B cell (primary cell): ENCODE data around the gene HBZ. TPM values are rescaled to one million over a fixed set of nuclear protein-coding genes. Genes with fewer than 3 reads are reported as not detected.

Experiments
- ATAC-seq: fragments of 200-7000 bp; cut with Tn5 transposase; one replicate; pipeline ENCODE4 v1.10.0; 2021; ENCODE audit warnings: low read depth, mild to moderate bottlenecking, moderate number of reproducible peaks, moderate library complexity
- CTCF ChIA-PET: fragments of 350-600 bp; sonication (Branson Sonifier 250); formaldehyde crosslinking; loops from one replicate; lab custom pipeline; 2021; ENCODE audit warnings: antibody characterized with exemption, inconsistent platforms; lab: Charles Lee
- POLR2A ChIA-PET: fragments of 350-600 bp; sonication (Branson Sonifier 250); formaldehyde crosslinking; loops from one replicate; lab custom pipeline; 2021; ENCODE audit warnings: antibody characterized with exemption; lab: Charles Lee
- DNase-seq: peaks from one replicate; pipeline ENCODE4 v3.0.0; 2013
- H2AFZ ChIP-seq: 2 replicates; pipeline ENCODE4 v1.6.1; 2012; ENCODE audit warnings: mild to moderate bottlenecking, low read depth, low read length; ENCODE audit not compliant: insufficient read depth, poor library complexity, severe bottlenecking
- H3K27ac ChIP-seq, 2 donors: 1 replicate in 1 of 2; 2 replicates in 1 of 2; pipeline ENCODE4 v1.5.1; 2012 to 2013; ENCODE audit warnings: low read length in 2 of 2, mild to moderate bottlenecking in 2 of 2, moderate library complexity in 1 of 2
- H3K27me3 ChIP-seq, 4 experiments: fragments of 200-600 bp in 1 of 4; sonication (generic) in 1 of 4; replicated peaks in 1 of 4; 1 replicate in 2 of 4; 2 replicates in 2 of 4; pipeline versions ENCODE4 v1.6.1 to v1.7.0; 2013 to 2016; ENCODE audit warnings: low read length in 3 of 4, mild to moderate bottlenecking in 2 of 4, mixed read lengths in 1 of 4, moderate library complexity in 1 of 4; ENCODE audit not compliant: insufficient read depth in 4 of 4, control insufficient read depth in 3 of 4; ENCODE audit errors: control extremely low read depth in 1 of 4
- H3K36me3 ChIP-seq, 2 experiments: replicated peaks in 1 of 2; 1 replicate in 1 of 2; 2 replicates in 1 of 2; pipeline versions ENCODE4 v1.6.1 to v1.7.1; 2013; ENCODE audit warnings: low read length in 1 of 2; ENCODE audit not compliant: insufficient read depth in 2 of 2, control insufficient read depth in 1 of 2; ENCODE audit errors: control extremely low read depth in 1 of 2, extremely low read depth in 1 of 2
- H3K4me1 ChIP-seq, 2 donors: fragments of 200-600 bp in 1 of 2; sonication (generic) in 1 of 2; 1 replicate in 1 of 2; 2 replicates in 1 of 2; pipeline versions ENCODE4 v1.5.1 to v1.6.1; 2013 to 2017; ENCODE audit warnings: low read length in 2 of 2; ENCODE audit not compliant: control insufficient read depth in 2 of 2, insufficient read depth in 2 of 2
- H3K4me2 ChIP-seq: replicated peaks from 2 replicates; pipeline ENCODE3; 2012; ENCODE audit warnings: mild to moderate bottlenecking, low read depth, low read length; ENCODE audit not compliant: poor library complexity, severe bottlenecking
- H3K4me3 ChIP-seq, 5 experiments: fragments of 200-600 bp in 1 of 5; sonication (generic) in 1 of 5; 1 replicate in 3 of 5; 2 replicates in 2 of 5; pipeline versions ENCODE4 v1.5.1 to v1.7.0; 2011 to 2016; ENCODE audit warnings: low read length in 4 of 5, mild to moderate bottlenecking in 4 of 5, low read depth in 2 of 5, control low read depth in 1 of 5, moderate library complexity in 1 of 5; ENCODE audit not compliant: insufficient read depth in 1 of 5; ENCODE audit errors: control extremely low read depth in 1 of 5, extremely low read depth in 1 of 5
- H3K79me2 ChIP-seq: fragments of 200-600 bp; sonication (generic); one replicate; pipeline ENCODE4 v1.6.0; 2016; ENCODE audit warnings: low read length; ENCODE audit not compliant: control insufficient read depth, insufficient read depth
- H3K9ac ChIP-seq: fragments of 200-600 bp; sonication (generic); 2 replicates; pipeline ENCODE4 v1.6.1; 2017; ENCODE audit warnings: mild to moderate bottlenecking, low read length, moderate library complexity
- H3K9me3 ChIP-seq, 3 donors: one replicate each; pipeline versions ENCODE4 v1.6.1 to v1.7.1; 2013; ENCODE audit warnings: low read length in 2 of 3; ENCODE audit not compliant: control insufficient read depth in 2 of 3, insufficient read depth in 1 of 3; ENCODE audit errors: control extremely low read depth in 1 of 3
- H4K20me1 ChIP-seq: 2 replicates; pipeline ENCODE4 v1.6.0; 2012; ENCODE audit warnings: mild to moderate bottlenecking, low read length; ENCODE audit not compliant: insufficient read depth, control insufficient read depth, poor library complexity, severe bottlenecking
- H3K27ac Mint-ChIP-seq: one replicate; pipeline ENCODE4 v1.8.0; 2021; ENCODE audit warnings: mixed read lengths
- H3K27me3 Mint-ChIP-seq: one replicate; pipeline ENCODE4 v1.8.0; 2021; ENCODE audit warnings: mixed read lengths
- H3K4me1 Mint-ChIP-seq: one replicate; pipeline ENCODE4 v1.8.0; 2021; ENCODE audit warnings: mixed read lengths
- H3K4me3 Mint-ChIP-seq: one replicate; pipeline ENCODE4 v1.8.0; 2021; ENCODE audit warnings: mixed read lengths
- H3K9me3 Mint-ChIP-seq: one replicate; pipeline ENCODE4 v1.8.0; 2022; ENCODE audit warnings: mixed read lengths; ENCODE audit not compliant: insufficient read depth
- EZH2 ChIP-seq: IDR thresholded peaks from 2 replicates; pipeline ENCODE4 v1.6.1; 2012; ENCODE audit warnings: borderline replicate concordance, low read depth, mild to moderate bottlenecking, moderate library complexity, low read length; ENCODE audit not compliant: insufficient read depth, poor library complexity, severe bottlenecking
- WGBS: methylation state at CpG from one replicate; pipeline ENCODE4 v1.1.5; 2013; ENCODE audit warnings: missing lambda C conversion rate; ENCODE audit not compliant: insufficient coverage; 5-methylcytosine and 5-hydroxymethylcytosine counted together
- intact Hi-C: fragments of 100-400 bp; cut with micrococcal nuclease; formaldehyde crosslinking; loops from one replicate; pipeline ENCODE4 v1.10.0; 2022
- polyA plus RNA-seq: library from polyadenylated mRNA; depleted of rRNA; stranded (reverse); fragments of >200 nt; gene quantifications from 2 replicates; pipeline ENCODE4 v1.2.3, GENCODE V29; 2012
- total RNA-seq, 2 donors: library from RNA; stranded (reverse); fragments of 120-200 nt in 1 of 2; gene quantifications; 1 replicate in 1 of 2; 2 replicates in 1 of 2; pipeline versions ENCODE4 v1.2.3 to v1.2.4, GENCODE V29; 2013 to 2022
- TF ChIP-seq, protein P1 (sequence below): fragments of 200-600 bp; IDR thresholded peaks from one replicate; pipeline ENCODE4 v1.8.0; 2022; ENCODE audit warnings: antibody characterized with exemption, mild to moderate bottlenecking

The HBZ gene
- total and polyA plus RNA-seq, 2 donors (not counting 1 experiment from before 2014, with no cell fraction given), result not detected

DNA sequence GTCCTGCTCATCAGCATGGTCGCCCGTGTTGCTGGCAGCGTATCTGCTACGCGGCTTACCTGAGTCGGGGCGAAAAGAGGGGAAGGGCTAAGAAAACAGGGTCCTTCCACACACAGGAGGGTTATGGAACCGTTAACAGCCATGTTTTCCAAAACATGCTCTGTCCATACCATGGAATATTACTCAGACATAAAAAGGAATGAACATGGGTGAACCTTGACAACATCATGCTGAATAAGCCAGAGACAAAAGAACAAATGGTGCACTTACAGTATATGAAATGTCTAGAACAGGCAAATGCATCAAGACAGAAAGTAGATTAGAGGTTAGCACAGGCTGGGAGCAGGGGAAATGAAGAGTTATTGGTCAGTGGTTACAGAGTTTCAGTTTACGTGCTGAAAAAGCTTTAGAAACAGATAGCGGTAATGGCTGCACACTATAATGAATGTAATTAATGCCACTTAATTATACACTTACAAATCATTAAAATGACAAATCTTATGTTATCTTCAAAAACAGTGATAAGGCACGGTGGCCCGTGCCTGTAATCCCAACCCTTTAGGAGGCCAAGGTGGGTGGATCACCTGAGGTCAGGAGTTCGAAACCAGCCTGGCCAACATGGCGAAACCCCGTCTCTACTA lies 21.8 kb upstream of the HBZ start:
- no peaks in the 10 kb centered on the region for H3K4me1 ChIP-seq
- peaks cover 38% of the 10 kb centered on the region for H3K79me2 ChIP-seq
- Mint-ChIP-seq H3K27me3 (no peaks in the 10 kb centered on the region), H3K4me3 (no peak overlapping the region), H3K4me1 (peaks cover 9% of the 10 kb centered on the region), H3K9me3 (no peaks in the 10 kb centered on the region), H3K27ac (no peak overlapping the region)
- no peaks in the 10 kb centered on the region for H3K9me3 ChIP-seq
- TF ChIP-seq, protein P1, sequence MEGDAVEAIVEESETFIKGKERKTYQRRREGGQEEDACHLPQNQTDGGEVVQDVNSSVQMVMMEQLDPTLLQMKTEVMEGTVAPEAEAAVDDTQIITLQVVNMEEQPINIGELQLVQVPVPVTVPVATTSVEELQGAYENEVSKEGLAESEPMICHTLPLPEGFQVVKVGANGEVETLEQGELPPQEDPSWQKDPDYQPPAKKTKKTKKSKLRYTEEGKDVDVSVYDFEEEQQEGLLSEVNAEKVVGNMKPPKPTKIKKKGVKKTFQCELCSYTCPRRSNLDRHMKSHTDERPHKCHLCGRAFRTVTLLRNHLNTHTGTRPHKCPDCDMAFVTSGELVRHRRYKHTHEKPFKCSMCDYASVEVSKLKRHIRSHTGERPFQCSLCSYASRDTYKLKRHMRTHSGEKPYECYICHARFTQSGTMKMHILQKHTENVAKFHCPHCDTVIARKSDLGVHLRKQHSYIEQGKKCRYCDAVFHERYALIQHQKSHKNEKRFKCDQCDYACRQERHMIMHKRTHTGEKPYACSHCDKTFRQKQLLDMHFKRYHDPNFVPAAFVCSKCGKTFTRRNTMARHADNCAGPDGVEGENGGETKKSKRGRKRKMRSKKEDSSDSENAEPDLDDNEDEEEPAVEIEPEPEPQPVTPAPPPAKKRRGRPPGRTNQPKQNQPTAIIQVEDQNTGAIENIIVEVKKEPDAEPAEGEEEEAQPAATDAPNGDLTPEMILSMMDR, result no peak
- TF ChIP-seq EZH2, result no peak
- ATAC-seq, result no peak
- no peak overlapping the region for H2AFZ ChIP-seq
- ChIA-PET POLR2A (no interaction called here), CTCF (no interaction called here)
- peaks cover 15% of the 10 kb centered on the region for H4K20me1 ChIP-seq
- no peaks in the 10 kb centered on the region for H3K27me3 ChIP-seq
- H3K36me3 ChIP-seq, result peaks cover 0 to 4% of the 10 kb centered on the region in 2 experiments
- no peak overlapping the region for H3K9ac ChIP-seq
- intact Hi-C loops, result no loop called here
- no peak overlapping the region for H3K27ac ChIP-seq
- no peak overlapping the region for H3K4me2 ChIP-seq
- no peak overlapping the region for H3K4me3 ChIP-seq
- 100% methylated on average over 5 of the region's 15 CpGs for WGBS
- no peak for DNase-seq

- H3K27me3 Mint-ChIP-seq, result no peaks in the 10 kb centered on the region
- Histone ChIP-seq H3K9ac (no peak overlapping the region), H3K36me3 (peaks cover 0 to 4% of the 10 kb centered on the region in 2 experiments), H4K20me1 (peaks cover 12% of the 10 kb centered on the region), H3K79me2 (peaks cover 51% of the 10 kb centered on the region), H3K27ac (no peak overlapping the region), H3K4me3 (no peak overlapping the region), H3K4me2 (no peak overlapping the region), H3K27me3 (no peaks in the 10 kb centered on the region), H3K9me3 (no peaks in the 10 kb centered on the region), H2AFZ (no peak overlapping the region), H3K4me1 (peaks cover 0 to 1% of the 10 kb centered on the region in 2 donors)
- intact Hi-C loops, result no loop called here
- DNase-seq (no peak), ATAC-seq (no peak)
- H3K4me3 Mint-ChIP-seq, result no peak overlapping the region
- peaks cover 12% of the 10 kb centered on the region for H3K4me1 Mint-ChIP-seq
- TF ChIP-seq, protein P1, result no peak
- no peak for TF ChIP-seq EZH2
- ChIA-PET CTCF (interaction anchor here (0.7 to 1.3 kb wide), 2 partner anchors 66 to 998 kb away, joined by 3 read pairs; no protein-coding TSS in a partner anchor), POLR2A (no interaction called here)
- 93% methylated on average over 6 of the region's 7 CpGs for WGBS
- H3K9me3 Mint-ChIP-seq, result no peaks in the 10 kb centered on the region
- no peak overlapping the region for H3K27ac Mint-ChIP-seq
Measured at GRCh38 chr16:132120-132519, 20.3 kb upstream of the HBZ start.
